Dendritic cell treated with granulocyte-macrophage colony-stimulating factor and Interleukin-4, amounts not matched to agents 40 ng/mL and 50 ng/mL, for 4 days (primary cell): Measurements from ENCODE around the gene LHX2.

Experiments used
- H3K27ac Mint-ChIP-seq: one replicate; pipeline ENCODE4 v1.8.0; 2022; ENCODE audit warnings: mild to moderate bottlenecking, mixed read lengths
- H3K27me3 Mint-ChIP-seq: one replicate; pipeline ENCODE4 v1.8.0; 2022; ENCODE audit warnings: mild to moderate bottlenecking, mixed read lengths
- H3K36me3 Mint-ChIP-seq: one replicate; pipeline ENCODE4 v1.8.0; 2022; ENCODE audit warnings: low read depth, mixed read lengths
- H3K4me1 Mint-ChIP-seq: one replicate; pipeline ENCODE4 v1.8.0; 2022; ENCODE audit warnings: low read depth, mixed read lengths
- H3K4me3 Mint-ChIP-seq: one replicate; pipeline ENCODE4 v1.8.0; 2022; ENCODE audit warnings: mild to moderate bottlenecking, moderate library complexity, mixed read lengths
- H3K9me3 Mint-ChIP-seq: one replicate; pipeline ENCODE4 v1.8.0; 2022; ENCODE audit warnings: mixed read lengths
- intact Hi-C: fragments of 100-400 bp; cut with micrococcal nuclease; formaldehyde crosslinking; loops from one replicate; pipeline ENCODE4 v1.15.0; 2022

The LHX2 gene

DNA sequence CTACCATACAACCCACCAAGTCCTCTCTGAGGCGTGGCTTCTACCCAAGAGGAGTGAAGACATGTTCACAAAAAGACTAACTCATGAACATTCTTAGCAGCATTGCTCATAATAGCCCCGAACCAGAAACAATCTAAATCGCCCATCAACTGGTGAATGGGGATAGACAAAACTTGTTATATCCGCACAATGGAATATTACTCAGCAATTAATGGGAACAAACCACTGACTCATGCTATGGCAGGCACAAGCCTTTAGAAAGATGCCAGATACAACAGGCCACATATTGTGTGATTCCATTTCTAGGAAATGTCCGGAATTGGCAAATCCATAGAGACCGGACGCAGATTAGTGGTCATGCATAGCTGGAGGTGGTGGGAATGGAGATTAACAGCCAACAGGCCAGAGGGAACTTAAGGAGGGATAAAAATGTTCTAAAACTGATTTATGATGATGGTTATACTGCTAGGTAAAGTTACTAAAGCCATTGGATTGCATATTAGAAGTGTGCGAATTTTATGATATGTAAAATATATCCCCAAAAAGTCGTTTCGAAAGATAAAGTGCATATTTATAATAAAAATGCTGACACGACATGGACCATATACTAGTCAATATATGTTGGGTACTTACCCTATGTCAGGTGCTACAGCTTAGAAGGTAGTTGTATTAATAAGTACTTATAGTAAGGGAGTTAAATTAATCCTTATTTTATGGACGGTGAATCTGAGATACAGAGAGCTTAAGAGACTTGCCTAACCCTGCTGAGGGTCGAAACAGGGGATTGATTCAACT lies 55.4 kb downstream of the LHX2 start:
- intact Hi-C loops, result no loop called here
- Mint-ChIP-seq H3K4me3 (no peak overlapping the region), H3K27ac (no peak overlapping the region), H3K9me3 (no peaks in the 10 kb centered on the region), H3K27me3 (peaks cover 33% of the 10 kb centered on the region), H3K36me3 (no peaks in the 10 kb centered on the region), H3K4me1 (no peaks in the 10 kb centered on the region)

DNA sequence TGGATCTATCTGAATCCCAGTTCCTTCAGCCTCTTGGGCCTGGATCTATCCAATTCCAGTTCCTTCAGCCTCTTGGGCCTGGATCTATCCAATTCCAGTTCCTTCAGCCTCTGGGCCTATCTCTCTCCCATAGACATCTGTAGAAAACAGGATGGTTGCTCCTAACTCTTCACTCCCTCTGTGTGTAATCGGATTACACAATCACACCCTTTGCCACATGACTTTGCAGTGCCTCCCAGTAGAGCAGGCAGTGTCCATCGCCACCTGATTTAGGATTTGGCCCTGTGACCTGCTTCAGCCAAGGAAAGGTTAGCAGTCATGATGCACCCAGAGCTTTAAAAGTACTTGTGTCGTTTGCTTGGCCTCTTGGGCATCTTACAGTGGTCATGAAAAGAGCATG lies 56.7 kb downstream of the LHX2 start:
- no peaks in the 10 kb centered on the region for H3K36me3 Mint-ChIP-seq
- no peaks in the 10 kb centered on the region for H3K9me3 Mint-ChIP-seq
- peaks cover 34% of the 10 kb centered on the region for H3K27me3 Mint-ChIP-seq
- intact Hi-C loops, result no loop called here
- no peaks in the 10 kb centered on the region for H3K4me1 Mint-ChIP-seq
- H3K27ac Mint-ChIP-seq, result no peak overlapping the region
- no peak overlapping the region for H3K4me3 Mint-ChIP-seq

DNA sequence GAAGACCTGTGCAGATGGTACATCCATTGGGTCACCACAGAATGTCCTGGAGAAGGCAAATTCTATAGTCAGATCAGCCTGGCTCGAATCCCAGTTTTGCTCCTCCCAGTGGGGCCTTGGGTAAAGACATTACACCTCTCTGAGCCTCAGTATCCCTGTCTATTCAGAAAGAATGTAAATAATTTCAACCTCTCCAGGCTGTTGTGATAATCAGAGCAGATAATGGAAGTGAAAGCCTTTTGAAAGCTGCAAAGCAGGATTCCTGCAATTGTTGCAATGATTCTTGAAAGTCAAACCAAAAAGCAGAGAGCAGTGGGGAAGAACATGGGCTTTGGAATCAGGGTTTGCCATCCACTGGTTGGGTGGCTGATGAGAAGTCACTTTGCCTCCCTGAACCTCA lies 63.2 kb downstream of the LHX2 start:
- no peaks in the 10 kb centered on the region for H3K9me3 Mint-ChIP-seq
- peaks cover 35% of the 10 kb centered on the region for H3K27me3 Mint-ChIP-seq
- H3K36me3 Mint-ChIP-seq, result no peaks in the 10 kb centered on the region
- no peaks in the 10 kb centered on the region for H3K4me1 Mint-ChIP-seq
- no peak overlapping the region for H3K4me3 Mint-ChIP-seq
- no peak overlapping the region for H3K27ac Mint-ChIP-seq
- intact Hi-C loops, result no loop called here

DNA sequence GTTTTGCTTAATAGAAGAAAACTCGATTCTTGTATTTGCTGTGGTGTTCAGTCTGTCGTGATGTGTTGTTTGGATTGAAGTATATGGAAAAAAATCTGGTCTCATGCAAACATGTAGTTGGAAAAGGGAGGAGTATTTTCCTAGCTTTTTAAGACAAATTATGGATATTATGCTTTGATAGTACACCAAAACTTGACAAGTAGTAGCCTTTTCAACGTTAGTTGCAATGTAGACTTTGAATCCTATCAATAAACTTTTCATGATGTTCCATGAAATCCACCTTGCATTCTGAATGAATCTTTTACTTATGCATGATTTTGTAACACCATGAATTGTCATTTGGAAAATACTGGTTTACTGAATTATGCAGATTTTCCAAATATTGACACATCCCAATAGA lies 64.2 kb downstream of the LHX2 start:
- Mint-ChIP-seq H3K36me3 (no peaks in the 10 kb centered on the region), H3K4me3 (no peak overlapping the region), H3K4me1 (no peaks in the 10 kb centered on the region), H3K27me3 (peaks cover 28% of the 10 kb centered on the region), H3K9me3 (no peaks in the 10 kb centered on the region), H3K27ac (no peak overlapping the region)
- intact Hi-C loops, result no loop called here

DNA sequence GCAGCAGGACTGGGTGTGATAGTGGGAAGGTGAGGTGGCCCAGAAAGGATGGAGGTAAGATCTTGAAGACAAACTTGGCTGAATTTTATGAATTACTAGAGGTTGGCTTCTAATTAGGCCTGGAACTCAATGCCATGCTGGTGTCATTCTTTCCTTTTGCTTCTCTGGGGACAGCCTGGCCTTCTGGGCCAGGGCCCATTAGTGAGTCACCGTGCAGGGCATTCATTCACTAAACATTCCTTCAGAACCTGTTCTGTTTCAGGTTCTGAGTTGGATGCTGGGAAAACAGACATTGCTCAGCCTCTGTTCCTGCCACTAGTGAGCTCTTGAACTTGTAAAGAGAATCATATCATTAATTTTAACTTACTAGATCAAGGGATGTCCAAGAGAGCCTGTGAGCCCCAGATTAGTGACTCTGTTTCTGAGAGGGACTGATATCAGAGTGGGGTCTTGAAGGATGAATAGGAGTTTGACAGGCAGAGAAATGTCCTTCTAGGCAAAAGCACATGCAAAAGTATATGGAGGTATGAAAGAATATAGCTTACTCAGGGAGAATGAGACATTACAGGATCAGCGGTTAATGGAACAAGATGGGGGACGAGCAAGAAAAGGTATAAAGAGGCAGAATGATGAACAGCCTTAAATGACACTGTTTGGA lies 66.5 kb downstream of the LHX2 start:
- no peaks in the 10 kb centered on the region for H3K4me1 Mint-ChIP-seq
- intact Hi-C loops, result no loop called here
- no peaks in the 10 kb centered on the region for H3K9me3 Mint-ChIP-seq
- H3K36me3 Mint-ChIP-seq, result no peaks in the 10 kb centered on the region
- H3K27ac Mint-ChIP-seq, result no peak overlapping the region
- peaks cover 12% of the 10 kb centered on the region for H3K27me3 Mint-ChIP-seq
- H3K4me3 Mint-ChIP-seq, result no peak overlapping the region

DNA sequence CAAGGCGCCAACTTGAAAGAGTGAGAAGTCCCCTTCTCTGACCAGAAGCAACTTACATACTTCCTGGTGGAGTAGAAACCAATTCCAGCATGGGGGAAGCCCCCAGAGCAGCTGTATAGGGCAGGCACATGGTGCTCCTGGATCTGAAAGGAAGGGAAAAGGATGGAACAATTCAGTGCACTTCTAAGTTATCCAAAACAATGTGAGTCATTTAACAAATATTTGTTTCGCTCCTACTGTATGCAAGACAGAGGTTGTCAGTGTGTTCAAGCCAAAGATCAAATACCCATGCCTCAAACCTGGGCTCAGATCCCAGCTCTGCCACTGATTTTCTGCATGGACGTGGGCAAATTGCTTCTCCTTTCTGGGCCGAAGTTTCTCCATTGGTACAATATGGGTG lies 67.1 kb downstream of the LHX2 start:
- no peaks in the 10 kb centered on the region for H3K9me3 Mint-ChIP-seq

DNA sequence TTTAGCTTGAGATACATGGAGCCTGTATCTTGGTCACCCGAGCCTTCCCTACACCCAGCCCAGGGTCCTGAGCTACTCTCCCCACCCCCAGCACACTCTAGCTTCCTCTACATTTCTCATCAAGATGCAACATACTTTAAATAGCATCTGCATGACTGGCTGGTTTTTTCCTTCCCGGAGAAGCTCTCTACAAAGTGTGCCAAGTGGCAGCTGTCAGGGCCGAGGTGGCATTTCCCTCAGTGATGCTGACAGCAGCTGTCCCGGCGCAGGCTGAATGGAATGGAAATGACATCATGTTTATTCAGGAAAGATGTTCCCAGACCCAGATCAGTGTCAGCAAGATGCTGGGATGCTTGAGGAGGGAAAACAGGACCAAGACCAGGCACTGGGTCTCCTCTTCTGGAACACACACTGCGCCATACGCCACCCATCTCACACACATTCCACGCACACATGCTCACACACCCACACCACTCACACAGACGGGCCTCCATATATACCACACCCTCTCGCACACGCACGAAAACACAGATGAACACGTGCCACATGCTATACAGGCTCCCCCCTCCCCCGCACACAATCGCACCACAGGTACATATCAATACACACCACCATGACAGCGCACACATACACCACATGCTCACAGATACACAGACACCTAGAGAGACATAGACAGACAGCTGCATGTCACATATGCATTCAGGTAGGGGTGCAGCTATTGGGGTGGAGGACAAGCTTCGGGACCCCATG lies 67.8 kb downstream of the LHX2 start:
- Mint-ChIP-seq H3K9me3 (no peaks in the 10 kb centered on the region), H3K27ac (no peak overlapping the region), H3K4me1 (no peaks in the 10 kb centered on the region), H3K36me3 (no peaks in the 10 kb centered on the region), H3K27me3 (peaks cover 10% of the 10 kb centered on the region), H3K4me3 (no peak overlapping the region)
- intact Hi-C loops, result no loop called here

More for the DNA sequence above, 67.1 kb downstream of the LHX2 start:
- Mint-ChIP-seq H3K27me3 (peaks cover 12% of the 10 kb centered on the region), H3K4me3 (no peak overlapping the region), H3K36me3 (no peaks in the 10 kb centered on the region), H3K27ac (no peak overlapping the region), H3K4me1 (no peaks in the 10 kb centered on the region)
- intact Hi-C loops, result no loop called here

DNA sequence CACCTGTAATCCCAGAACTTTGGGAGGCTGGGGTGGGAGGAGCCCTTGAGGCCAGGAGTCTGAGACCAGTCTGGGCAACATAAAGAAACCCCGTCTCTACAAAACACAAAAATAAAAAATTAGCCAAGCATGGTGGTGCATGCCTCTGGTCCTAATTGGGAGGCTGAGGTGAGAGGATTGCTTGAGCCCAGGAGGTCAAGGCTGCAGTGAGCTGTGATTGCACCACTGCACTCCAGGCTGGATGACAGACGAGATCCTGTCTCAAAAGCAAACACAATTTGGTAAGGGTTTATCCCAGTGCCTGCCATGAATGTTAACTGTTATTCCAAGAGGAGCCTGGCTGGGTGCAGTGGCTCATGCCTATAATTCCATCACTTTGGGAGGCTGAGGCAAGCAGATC lies 71.1 kb downstream of the LHX2 start:
- Mint-ChIP-seq H3K9me3 (peaks cover 16% of the 10 kb centered on the region), H3K36me3 (no peaks in the 10 kb centered on the region), H3K27me3 (peaks cover 20% of the 10 kb centered on the region), H3K27ac (no peak overlapping the region), H3K4me3 (no peak overlapping the region), H3K4me1 (peaks cover 5% of the 10 kb centered on the region)
- intact Hi-C loops, result no loop called here
